AG04449 (cell line): ENCODE data around the gene DDAH2.

Experiments
- CTCF ChIA-PET: fragments of 350-600 bp; formaldehyde crosslinking; extraction: SDS; loops from one replicate; lab custom pipeline; 2021; ENCODE audit warnings: antibody characterized with exemption; lab: Yijun Ruan, JAX
- POLR2A ChIA-PET: fragments of 400-600, 350-600 bp; formaldehyde crosslinking; extraction: SDS; loops from one replicate; lab custom pipeline; 2020; ENCODE audit warnings: antibody characterized with exemption, inconsistent platforms; lab: Yijun Ruan, JAX
- DNase-seq: peaks from one replicate; pipeline ENCODE4 v3.0.0-alpha.2; 2010; ENCODE audit warnings: low read depth, low spot score
- H3K4me3 ChIP-seq: 2 replicates; pipeline ENCODE4 v1.5.1; 2011; ENCODE audit warnings: low read depth, mild to moderate bottlenecking, control low read depth, low read length
- CTCF ChIP-seq: IDR thresholded peaks from one replicate; pipeline ENCODE4 v1.5.1; 2011; ENCODE audit warnings: mild to moderate bottlenecking, moderate library complexity, low read length, control low read depth, inconsistent platforms; ENCODE audit not compliant: insufficient read depth; ENCODE audit errors: missing control alignments

Gene DDAH2

DNA sequence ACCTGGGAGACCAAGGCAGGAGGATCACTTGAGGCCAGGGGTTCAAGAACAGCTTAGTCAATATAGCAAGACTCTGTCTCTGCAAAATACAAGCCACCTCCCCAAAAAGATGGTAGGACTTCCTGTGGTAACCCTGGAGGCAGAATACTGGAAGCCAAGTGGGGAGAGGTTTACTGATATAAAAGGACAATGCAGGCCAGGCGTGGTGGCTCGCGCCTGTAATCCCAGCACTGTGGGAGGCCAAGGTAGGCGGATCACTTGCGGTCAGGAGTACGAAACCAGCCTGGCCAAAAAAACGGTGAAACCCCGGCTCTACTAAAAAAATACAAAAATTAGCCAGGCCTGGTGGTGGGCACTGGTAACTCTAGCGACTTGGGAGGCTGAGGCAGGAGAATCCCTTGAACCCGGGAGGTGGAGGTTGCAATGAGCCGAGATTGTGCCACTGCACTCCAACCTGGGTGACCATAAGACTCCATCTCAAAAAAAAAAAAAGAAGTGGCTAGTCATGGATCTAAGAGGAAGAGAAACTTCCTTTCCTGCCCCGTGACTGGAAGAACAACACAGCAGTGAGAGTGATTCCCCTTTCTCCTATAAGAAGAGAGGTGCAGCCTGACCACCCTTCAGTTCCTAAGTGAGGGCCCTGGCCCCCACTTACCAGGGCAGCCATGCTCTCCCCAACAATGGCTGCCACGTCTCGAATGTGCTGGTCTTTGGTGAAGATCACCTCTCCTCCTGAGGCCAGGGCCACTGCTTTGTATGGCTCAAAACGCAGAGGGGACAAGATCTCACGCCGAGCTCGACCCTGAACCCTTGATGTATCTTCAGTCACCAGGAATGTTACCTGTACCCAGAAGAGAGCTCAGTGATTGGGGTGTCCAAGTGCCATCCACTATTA, 39.5 kb upstream of the DDAH2 start:
- H3K4me3 ChIP-seq = no peak overlapping the region
- no peak for DNase-seq
- POLR2A ChIA-PET = no interaction called here
- no peak for TF ChIP-seq CTCF
- CTCF ChIA-PET = interaction anchor here (0.9 to 3.4 kb wide), 19 partner anchors 11 to 95 kb away, joined by 3 to 29 read pairs (median 8); partner anchors contain the start of genes ABHD16A, LY6G5C, MSH5 and VARS1

- no peak overlapping the region for H3K4me3 ChIP-seq
- no peak for TF ChIP-seq CTCF
- DNase-seq = no peak
- POLR2A ChIA-PET = interaction anchor here (1.2 kb wide), 1 partner anchor 60 kb away, joined by 4 read pairs; the partner anchor contains the start of gene HSPA1B
- CTCF ChIA-PET = interaction anchor here (0.8 to 0.9 kb wide), 2 partner anchors 14 to 26 kb away, joined by 3 to 4 read pairs; no protein-coding TSS in a partner anchor
These were observed 38.1 kb upstream of the DDAH2 start for GRCh38 chr6:31767096-31767645.

- DNase-seq = no peak
- ChIA-PET CTCF (interaction anchor here (1.0 to 1.4 kb wide), 3 partner anchors 9 to 22 kb away, joined by 3 read pairs; no protein-coding TSS in a partner anchor), POLR2A (interaction anchor here (1.2 kb wide), 1 partner anchor 61 kb away, joined by 4 read pairs; the partner anchor contains the start of gene HSPA1B)
- H3K4me3 ChIP-seq = peak overlapping the region; percentile 40
- no peak for TF ChIP-seq CTCF
These were observed 37.1 kb upstream of the DDAH2 start for GRCh38 chr6:31765910-31766794.

GRCh38 chr6:31765559-31765909, 36.4 kb upstream of the DDAH2 start:
- no peak for DNase-seq
- ChIA-PET POLR2A (no interaction called here), CTCF (interaction anchor here (1.0 to 1.4 kb wide), 3 partner anchors 9 to 23 kb away, joined by 3 read pairs; no protein-coding TSS in a partner anchor)
- TF ChIP-seq CTCF = no peak
- no peak overlapping the region for H3K4me3 ChIP-seq

DNA sequence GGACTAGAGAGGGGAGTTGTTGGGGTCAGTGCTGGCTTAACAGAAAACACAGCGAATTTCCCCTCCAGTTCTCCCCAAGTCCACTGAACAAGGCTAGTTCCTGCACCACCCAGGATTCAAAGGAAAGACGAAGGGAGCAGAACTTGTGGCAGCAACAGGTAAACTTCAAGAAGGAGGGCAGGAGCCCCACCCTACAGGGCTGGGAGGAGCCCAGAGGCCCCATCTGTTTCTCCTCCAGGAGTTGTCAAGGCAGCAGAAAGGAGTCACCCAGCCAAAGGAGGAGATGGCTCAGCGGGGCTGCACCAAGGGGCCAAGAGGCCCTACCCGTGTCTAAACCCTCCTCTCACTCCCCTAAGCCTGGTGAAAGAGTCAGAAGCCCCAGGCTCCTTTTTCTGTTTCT, 35.1 kb upstream of the DDAH2 start:
- H3K4me3 ChIP-seq = no peak overlapping the region
- ChIA-PET POLR2A (no interaction called here), CTCF (interaction anchor here (1.5 kb wide), 1 partner anchor 32 kb away, joined by 3 read pairs; the partner anchor contains the start of gene VARS1)
- no peak for TF ChIP-seq CTCF
- no peak for DNase-seq
